IMR-90 (cell line): ENCODE measurements around the gene SLC23A3. TPM values are rescaled to one million over a fixed set of nuclear protein-coding genes. Genes with fewer than 3 reads are reported as not detected.

Experiments
- ATAC-seq: fragments of 200-7000 bp; cut with Tn5 transposase; 2 replicates; pipeline ENCODE4 v1.9.1; 2020; ENCODE audit warnings: low read depth, mild to moderate bottlenecking, moderate library complexity
- BruUV-seq: library from RNA; stranded (reverse); fragments of 400-500 nt; replicated peaks from 2 replicates; lab custom pipeline; 2021; lab: Mats Ljungman, UMichigan
- CTCF ChIA-PET: fragments of 300-600 bp; formaldehyde crosslinking; extraction: SDS; loops from one replicate; lab custom pipeline; 2021; ENCODE audit warnings: antibody characterized with exemption; lab: Yijun Ruan, JAX
- POLR2A ChIA-PET: fragments of 300-600 bp; sonication (Branson Sonifier 250); formaldehyde crosslinking; loops from one replicate; lab custom pipeline; 2022; ENCODE audit warnings: antibody characterized with exemption; ENCODE audit not compliant: unreplicated experiment; lab: Charles Lee
- DNase-seq: peaks from one replicate; pipeline ENCODE4 v3.0.0; 2013
- H2AFZ ChIP-seq: replicated peaks from 2 replicates; pipeline ENCODE3; 2013; ENCODE audit warnings: low read length, mild to moderate bottlenecking; ENCODE audit not compliant: poor library complexity
- H2AK5ac ChIP-seq: 2 replicates; pipeline ENCODE4 v1.6.1; 2013; ENCODE audit warnings: low read depth, low read length, inconsistent platforms
- H2AK9ac ChIP-seq: replicated peaks from 2 replicates; pipeline ENCODE3; 2013; ENCODE audit warnings: mild to moderate bottlenecking, low read depth, low read length, moderate library complexity; ENCODE audit not compliant: poor library complexity
- H2BK120ac ChIP-seq: 2 replicates; pipeline ENCODE4 v1.6.1; 2013; ENCODE audit warnings: low read depth, low read length, inconsistent platforms
- H2BK15ac ChIP-seq: 3 replicates; pipeline ENCODE4 v1.6.1; 2013; ENCODE audit warnings: low read depth, low read length, inconsistent platforms
- H2BK20ac ChIP-seq: 2 replicates; pipeline ENCODE4 v1.6.1; 2013; ENCODE audit warnings: low read depth, mild to moderate bottlenecking, inconsistent platforms, low read length, moderate library complexity
- H2BK5ac ChIP-seq: 2 replicates; pipeline ENCODE4 v1.6.1; 2013; ENCODE audit warnings: mild to moderate bottlenecking, low read depth, low read length, inconsistent platforms; ENCODE audit not compliant: poor library complexity, severe bottlenecking
- H3K14ac ChIP-seq: replicated peaks from 2 replicates; pipeline ENCODE4 v1.6.1; 2013; ENCODE audit warnings: low read depth, low read length, inconsistent platforms
- H3K18ac ChIP-seq: 2 replicates; pipeline ENCODE4 v1.6.1; 2013; ENCODE audit warnings: low read depth, low read length, control low read depth
- H3K23ac ChIP-seq: 2 replicates; pipeline ENCODE4 v1.6.1; 2013; ENCODE audit warnings: low read depth, low read length, inconsistent platforms
- H3K27ac ChIP-seq: 2 replicates; pipeline ENCODE4 v1.5.1; 2013; ENCODE audit warnings: mild to moderate bottlenecking, control low read depth, low read length; ENCODE audit not compliant: insufficient read depth
- H3K27me3 ChIP-seq: 2 replicates; pipeline ENCODE4 v1.6.1; 2013; ENCODE audit warnings: low read length; ENCODE audit not compliant: control insufficient read depth, insufficient read depth
- H3K36me3 ChIP-seq: 2 replicates; pipeline ENCODE4 v1.6.1; 2013; ENCODE audit warnings: low read length, mixed read lengths; ENCODE audit not compliant: control insufficient read depth, insufficient read depth
- H3K4ac ChIP-seq: 2 replicates; pipeline ENCODE4 v1.6.1; 2013; ENCODE audit warnings: low read depth, low read length, inconsistent platforms
- H3K4me1 ChIP-seq: 2 replicates; pipeline ENCODE4 v1.6.1; 2013; ENCODE audit warnings: low read length, mixed read lengths; ENCODE audit not compliant: control insufficient read depth, insufficient read depth
- H3K4me2 ChIP-seq: 2 replicates; pipeline ENCODE4 v1.6.1; 2013; ENCODE audit warnings: low read depth, mild to moderate bottlenecking, control low read depth, low read length, moderate library complexity
- H3K4me3 ChIP-seq: 2 replicates; pipeline ENCODE4 v1.5.1; 2013; ENCODE audit warnings: low read depth, mild to moderate bottlenecking, control low read depth, low read length, moderate library complexity; ENCODE audit not compliant: insufficient read depth
- H3K56ac ChIP-seq: 2 replicates; pipeline ENCODE4 v1.6.1; 2013; ENCODE audit warnings: low read length, inconsistent platforms; ENCODE audit not compliant: insufficient read depth; ENCODE audit errors: extremely low read depth
- H3K79me1 ChIP-seq, 2 experiments: 2 replicates each; pipeline ENCODE4 v1.6.1; 2013; ENCODE audit warnings: low read length in 2 of 2, inconsistent platforms in 1 of 2, low read depth in 1 of 2
- H3K9ac ChIP-seq: 2 replicates; pipeline ENCODE4 v1.6.1; 2013; ENCODE audit warnings: low read depth, low read length, control low read depth
- H3K9me1 ChIP-seq: 2 replicates; pipeline ENCODE4 v1.6.1; 2013; ENCODE audit warnings: low read length, inconsistent platforms; ENCODE audit not compliant: insufficient read depth
- H3K9me3 ChIP-seq: 2 replicates; pipeline ENCODE4 v1.6.1; 2013; ENCODE audit warnings: low read length; ENCODE audit not compliant: control insufficient read depth, insufficient read depth
- H4K20me1 ChIP-seq: 2 replicates; pipeline ENCODE4 v1.6.1; 2013; ENCODE audit warnings: low read length, inconsistent platforms; ENCODE audit not compliant: insufficient read depth
- H4K5ac ChIP-seq: 2 replicates; pipeline ENCODE4 v1.6.1; 2013; ENCODE audit warnings: mild to moderate bottlenecking, low read depth, low read length, control low read depth
- H4K8ac ChIP-seq, 2 experiments: 2 replicates each; pipeline ENCODE4 v1.6.1; 2013; ENCODE audit warnings: low read depth in 2 of 2, low read length in 2 of 2, control low read depth in 1 of 2, inconsistent platforms in 1 of 2
- H4K91ac ChIP-seq: 2 replicates; pipeline ENCODE4 v1.6.1; 2013; ENCODE audit warnings: low read depth, low read length, inconsistent platforms; ENCODE audit not compliant: insufficient read depth
- BHLHE40 ChIP-seq: fragments of 150-350 bp; IDR thresholded peaks from 2 replicates; pipeline ENCODE4 v1.6.1; 2016; ENCODE audit warnings: mild to moderate bottlenecking, low read depth, low read length
- CHD1 ChIP-seq: IDR thresholded peaks from 2 replicates; pipeline ENCODE4 v1.6.1; 2012; ENCODE audit warnings: low read depth, low read length, improper control_type of control experiment
- MAFK ChIP-seq: IDR thresholded peaks from 2 replicates; pipeline ENCODE4 v1.6.1; 2012; ENCODE audit warnings: low read depth, low read length, improper control_type of control experiment
- MAZ ChIP-seq: IDR thresholded peaks from 2 replicates; pipeline ENCODE4 v1.6.1; 2012; ENCODE audit warnings: low read depth, mild to moderate bottlenecking, low read length, improper control_type of control experiment, moderate library complexity, borderline replicate concordance
- NFE2L2 ChIP-seq: fragments of 150-350 bp; IDR thresholded peaks from 2 replicates; pipeline ENCODE4 v1.6.1; 2016; ENCODE audit warnings: low read depth, mild to moderate bottlenecking, low read length
- RAD21 ChIP-seq: IDR thresholded peaks from 2 replicates; pipeline ENCODE4 v1.6.1; 2012; ENCODE audit warnings: low read length, improper control_type of control experiment
- SMC3 ChIP-seq: fragments of 150-350 bp; IDR thresholded peaks from 2 replicates; pipeline ENCODE4 v1.6.1; 2016; ENCODE audit warnings: low read depth, mild to moderate bottlenecking, antibody characterized with exemption, low read length, moderate library complexity
- WGBS, 2 experiments: methylation state at CpG; one replicate each; pipeline versions ENCODE4 v1.1.5 to v1.1.7; 2013; ENCODE audit warnings: missing lambda C conversion rate in 2 of 2; ENCODE audit not compliant: insufficient read length in 1 of 2; ENCODE audit errors: extremely low coverage in 2 of 2; 5-methylcytosine and 5-hydroxymethylcytosine counted together
- dilution Hi-C: fragments of 300-500 bp; cut with HindIII; formaldehyde crosslinking; loops from one replicate; pipeline ENCODE4 v1.14.3; 2018; ENCODE audit warnings: low sequenced_read_pairs; ENCODE audit not compliant: unreplicated experiment
- in situ Hi-C: fragments of 300-500 bp; cut with MboI; formaldehyde crosslinking; loops from 3 replicates; pipeline ENCODE4 v1.14.3; 2019; ENCODE audit warnings: low sequenced_read_pairs, inconsistent platforms, mixed read lengths
- intact Hi-C: fragments of 100-400 bp; cut with micrococcal nuclease; formaldehyde crosslinking; loops from 2 replicates; pipeline ENCODE4 v1.10.0; 2022
- polyA plus RNA-seq, 3 experiments: library from polyadenylated mRNA; depleted of rRNA; stranded (reverse); fragments of >200 nt; gene quantifications; 2 replicates each; pipeline ENCODE4 v1.2.3, GENCODE V29; 2012; ENCODE audit warnings: low replicate concordance in 1 of 3
- total RNA-seq: library from RNA; depleted of rRNA; stranded (reverse); fragments of >200 nt; gene quantifications from 2 replicates; pipeline ENCODE4 v1.2.3, GENCODE V29; 2012
- TF ChIP-seq, protein P1 (sequence below): fragments of 150-350 bp; IDR thresholded peaks from 2 replicates; pipeline ENCODE4 v1.6.1; 2016; ENCODE audit warnings: low read depth, mild to moderate bottlenecking, low read length, moderate library complexity, borderline replicate concordance

SLC23A3 gene
- total and polyA plus RNA-seq, 2 of the 4 experiments (the other 2 are of a cell fraction), result 0.18 to 0.65 TPM

GRCh38 chr2:219205165-219205538 lies 35.3 kb upstream of the SLC23A3 start:
- no CpG with 5 or more reads among the region's 5 CpGs for WGBS, 2 experiments
- DNase-seq (no peak), ATAC-seq (no peak)
- Histone ChIP-seq H3K4me1 (peaks cover 16% of the 10 kb centered on the region), H3K18ac (no peak overlapping the region), H3K27ac (no peak overlapping the region), H4K20me1 (peaks cover 9% of the 10 kb centered on the region; the same call in 1 of the 2 replicates), H2BK20ac (no peak overlapping the region), H3K14ac (no peak overlapping the region), H3K9me1 (peaks cover 8% of the 10 kb centered on the region; the same call in 1 of the 2 replicates), H4K5ac (no peak overlapping the region), H3K9me3 (no peaks in the 10 kb centered on the region), H2BK5ac (no peak overlapping the region), H2AK5ac (no peak overlapping the region), H3K56ac (no peak overlapping the region), H2AFZ (no peak overlapping the region), H3K9ac (no peak overlapping the region), H2BK15ac (no peak overlapping the region), H3K23ac (no peak overlapping the region), H3K27me3 (no peaks in the 10 kb centered on the region), H4K8ac (no peak overlapping the region), H4K91ac (no peak overlapping the region), H3K36me3 (peaks cover 15% of the 10 kb centered on the region), H3K79me1 (peaks cover 5 to 19% of the 10 kb centered on the region in 2 experiments; a peak in 3 of 4 replicates), H3K4ac (no peak overlapping the region), H3K4me2 (no peak overlapping the region), H2AK9ac (no peak overlapping the region), H3K4me3 (no peak overlapping the region), H2BK120ac (no peak overlapping the region)
- in situ Hi-C loops, result loop anchor here (5.0 kb wide), 1 partner anchor 33 kb away; the partner anchor contains the start of gene SLC23A3
- TF ChIP-seq CHD1 (no peak), MAZ (no peak), RAD21 (no peak), MAFK (no peak), NFE2L2 (no peak), SMC3 (no peak), BHLHE40 (no peak)
- TF ChIP-seq, protein P1, sequence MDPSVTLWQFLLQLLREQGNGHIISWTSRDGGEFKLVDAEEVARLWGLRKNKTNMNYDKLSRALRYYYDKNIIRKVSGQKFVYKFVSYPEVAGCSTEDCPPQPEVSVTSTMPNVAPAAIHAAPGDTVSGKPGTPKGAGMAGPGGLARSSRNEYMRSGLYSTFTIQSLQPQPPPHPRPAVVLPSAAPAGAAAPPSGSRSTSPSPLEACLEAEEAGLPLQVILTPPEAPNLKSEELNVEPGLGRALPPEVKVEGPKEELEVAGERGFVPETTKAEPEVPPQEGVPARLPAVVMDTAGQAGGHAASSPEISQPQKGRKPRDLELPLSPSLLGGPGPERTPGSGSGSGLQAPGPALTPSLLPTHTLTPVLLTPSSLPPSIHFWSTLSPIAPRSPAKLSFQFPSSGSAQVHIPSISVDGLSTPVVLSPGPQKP, result no peak
- intact Hi-C loops, result no loop called here
- dilution Hi-C loops, result no loop called here
- ChIA-PET POLR2A (no interaction called here), CTCF (no interaction called here)
- BruUV-seq, result no TSS peak
